Mononuclear cell (primary cell): Measurements from ENCODE around the gene SLCO4C1. TPM values are rescaled to one million over a fixed set of nuclear protein-coding genes. Genes with fewer than 3 reads are reported as not detected.
"Not testable (repeated sequence)": the region's sequence is repeated elsewhere in the genome, so short reads cannot be mapped to it uniquely, and the experiment has no call there.

ENCODE experiments used
- H3K27me3 ChIP-seq: 2 replicates; pipeline ENCODE4 v1.6.0; 2011; ENCODE audit warnings: low read length, control low read depth; ENCODE audit not compliant: insufficient read depth
- H3K4me1 ChIP-seq: 2 replicates; pipeline ENCODE4 v1.5.1; 2011; ENCODE audit warnings: mild to moderate bottlenecking, low read length, control low read depth; ENCODE audit not compliant: insufficient read depth
- H3K4me3 ChIP-seq: 2 replicates; pipeline ENCODE4 v1.5.1; 2011; ENCODE audit warnings: mild to moderate bottlenecking, low read length, moderate library complexity
- H3K9me3 ChIP-seq: 2 replicates; pipeline ENCODE4 v1.5.1; 2011; ENCODE audit warnings: low read depth, mild to moderate bottlenecking, control low read depth, low read length
- total RNA-seq: library from RNA; depleted of rRNA; stranded (reverse); fragments of >200 nt; gene quantifications from one replicate; pipeline ENCODE4 v1.2.3, GENCODE V29; 2012

SLCO4C1 gene
- total RNA-seq = 1.9 TPM

GRCh38 chr5:102296178-102296817 lies at the start of gene SLCO4C1:
Gene SLCO4C1, minus strand, starts transcription at chr5:102296284. Its CDS starts 22 bp downstream, at chr5:102296262.
- H3K27me3 ChIP-seq = no peaks in the 10 kb centered on the region
- peaks cover 45% of the 10 kb centered on the region for H3K4me1 ChIP-seq
- peak within 1 kb of the TSS; percentile 75 for H3K4me3 ChIP-seq
- no peaks in the 10 kb centered on the region for H3K9me3 ChIP-seq

- Histone ChIP-seq H3K27me3 (no peaks in the 10 kb centered on the region), H3K4me1 (no peaks in the 10 kb centered on the region), H3K9me3 (no peaks in the 10 kb centered on the region), H3K4me3 (no peak overlapping the region)
These were observed 45.7 kb upstream of the SLCO4C1 start for GRCh38 chr5:102341681-102342288.

GRCh38 chr5:102324714-102325113 lies 28.6 kb upstream of the SLCO4C1 start:
- H3K4me3 ChIP-seq = no peak overlapping the region
- H3K27me3 ChIP-seq = no peaks in the 10 kb centered on the region
- no peaks in the 10 kb centered on the region for H3K9me3 ChIP-seq

GRCh38 chr5:102318801-102319200 lies 22.7 kb upstream of the SLCO4C1 start:
- H3K9me3 ChIP-seq, H3K4me3 ChIP-seq, H3K27me3 ChIP-seq: not testable (repeated sequence)
- H3K4me1 ChIP-seq = peaks cover 15% of the 10 kb centered on the region

More at GRCh38 chr5:102324714-102325113, 28.6 kb upstream of the SLCO4C1 start:
- peaks cover 5% of the 10 kb centered on the region for H3K4me1 ChIP-seq

- Histone ChIP-seq H3K4me3 (no peak overlapping the region), H3K4me1 (peaks cover 14% of the 10 kb centered on the region), H3K27me3 (no peaks in the 10 kb centered on the region), H3K9me3 (no peaks in the 10 kb centered on the region)
These were observed 18.2 kb upstream of the SLCO4C1 start for GRCh38 chr5:102314328-102314727.

GRCh38 chr5:102313912-102314311 lies 17.8 kb upstream of the SLCO4C1 start:
- H3K4me1 ChIP-seq = peaks cover 10% of the 10 kb centered on the region
- no peak overlapping the region for H3K4me3 ChIP-seq
- no peaks in the 10 kb centered on the region for H3K9me3 ChIP-seq
- no peaks in the 10 kb centered on the region for H3K27me3 ChIP-seq

- H3K4me1 ChIP-seq = peaks cover 5% of the 10 kb centered on the region
- no peaks in the 10 kb centered on the region for H3K9me3 ChIP-seq
- no peaks in the 10 kb centered on the region for H3K27me3 ChIP-seq
- no peak overlapping the region for H3K4me3 ChIP-seq
These were observed 16.7 kb upstream of the SLCO4C1 start for GRCh38 chr5:102312586-102313370.

- Histone ChIP-seq H3K4me1 (peaks cover 5% of the 10 kb centered on the region), H3K9me3 (no peaks in the 10 kb centered on the region), H3K27me3 (no peaks in the 10 kb centered on the region), H3K4me3 (no peak overlapping the region)
These were observed 13.5 kb upstream of the SLCO4C1 start for GRCh38 chr5:102309586-102309985.

GRCh38 chr5:102307232-102307631 lies 11.1 kb upstream of the SLCO4C1 start:
- H3K27me3 ChIP-seq = no peaks in the 10 kb centered on the region
- H3K4me1 ChIP-seq = peaks cover under 1% of the 10 kb centered on the region
- H3K4me3 ChIP-seq = no peak overlapping the region
- no peaks in the 10 kb centered on the region for H3K9me3 ChIP-seq

GRCh38 chr5:102306121-102306520 lies 10.0 kb upstream of the SLCO4C1 start:
- Histone ChIP-seq H3K9me3 (no peaks in the 10 kb centered on the region), H3K27me3 (no peaks in the 10 kb centered on the region), H3K4me3 (no peak overlapping the region), H3K4me1 (no peaks in the 10 kb centered on the region)

GRCh38 chr5:102295534-102296177 lies 428 bp downstream of the SLCO4C1 start:
- Histone ChIP-seq H3K4me3 (peak overlapping the region; percentile 75), H3K4me1 (peaks cover 45% of the 10 kb centered on the region), H3K9me3 (no peaks in the 10 kb centered on the region), H3K27me3 (no peaks in the 10 kb centered on the region)

GRCh38 chr5:102294886-102295395 lies 1.1 kb downstream of the SLCO4C1 start:
- Histone ChIP-seq H3K27me3 (no peaks in the 10 kb centered on the region), H3K4me1 (peaks cover 49% of the 10 kb centered on the region), H3K4me3 (peak overlapping the region; percentile 75), H3K9me3 (no peaks in the 10 kb centered on the region)

- Histone ChIP-seq H3K4me1 (peaks cover 35% of the 10 kb centered on the region), H3K27me3 (no peaks in the 10 kb centered on the region), H3K4me3 (no peak overlapping the region), H3K9me3 (no peaks in the 10 kb centered on the region)
These were observed 6.1 kb downstream of the SLCO4C1 start for GRCh38 chr5:102290004-102290403.

GRCh38 chr5:102289251-102289899 lies 6.7 kb downstream of the SLCO4C1 start:
- Histone ChIP-seq H3K9me3 (no peaks in the 10 kb centered on the region), H3K4me3 (no peak overlapping the region), H3K4me1 (peaks cover 34% of the 10 kb centered on the region), H3K27me3 (no peaks in the 10 kb centered on the region)
